Aorta (tissue), 5 donors: ENCODE data around the gene KCNMA1. TPM values are rescaled to one million over a fixed set of nuclear protein-coding genes. Genes with fewer than 3 reads are reported as not detected.
A peak's percentile ranks its signal among the peaks of the same experiment; 100 is the strongest.

ENCODE experiments used
- ATAC-seq: fragments of 200-7000 bp; cut with Tn5 transposase; one replicate; pipeline ENCODE4 v1.9.1; 2022; ENCODE audit warnings: moderate library complexity; ENCODE audit not compliant: low FRiP score
- DNase-seq, 2 donors: peaks; one replicate each; pipeline ENCODE4 v3.0.0-alpha.2; 2020
- H3K27ac ChIP-seq, 2 donors: one replicate each; pipeline ENCODE4 v1.5.1; 2013; ENCODE audit warnings: low read length in 2 of 2, mild to moderate bottlenecking in 2 of 2, moderate library complexity in 2 of 2, control low read depth in 1 of 2, inconsistent platforms in 1 of 2, low read depth in 1 of 2
- H3K27me3 ChIP-seq, 2 donors: one replicate each; pipeline ENCODE4 v1.6.1; 2013; ENCODE audit warnings: control low read depth in 1 of 2, low read length in 1 of 2, mild to moderate bottlenecking in 1 of 2, moderate library complexity in 1 of 2; ENCODE audit not compliant: insufficient read depth in 2 of 2, control insufficient read depth in 1 of 2
- H3K36me3 ChIP-seq, 2 donors: one replicate each; pipeline ENCODE4 v1.6.1; 2013; ENCODE audit warnings: control low read depth in 1 of 2, low read length in 1 of 2, mild to moderate bottlenecking in 1 of 2; ENCODE audit not compliant: insufficient read depth in 2 of 2, control insufficient read depth in 1 of 2
- H3K4me1 ChIP-seq, 2 donors: one replicate each; pipeline ENCODE4 v1.6.1; 2013; ENCODE audit warnings: low read length in 2 of 2, control low read depth in 1 of 2, mild to moderate bottlenecking in 1 of 2, moderate library complexity in 1 of 2; ENCODE audit not compliant: insufficient read depth in 2 of 2, control insufficient read depth in 1 of 2
- H3K4me3 ChIP-seq, 2 donors: one replicate each; pipeline ENCODE4 v1.5.1; 2013; ENCODE audit warnings: low read length in 2 of 2, control low read depth in 1 of 2, mild to moderate bottlenecking in 1 of 2
- H3K9me3 ChIP-seq: one replicate; pipeline ENCODE4 v1.6.1; 2013; ENCODE audit warnings: mild to moderate bottlenecking, low read length; ENCODE audit not compliant: control insufficient read depth
- WGBS, 2 donors: extraction: QIAGEN DNeasy Blood & Tissue Kit; methylation state at CpG; one replicate each; pipeline ENCODE4 v1.1.7; 2013; 5-methylcytosine and 5-hydroxymethylcytosine counted together
- intact Hi-C, 2 donors: fragments of 100-400 bp; cut with DNase I; formaldehyde crosslinking; loops; one replicate each; pipeline versions ENCODE4 v1.14.2 to v1.15.0; 2022
- polyA plus RNA-seq, 2 donors: library from polyadenylated mRNA; stranded (reverse); fragments of 200-250 nt; gene quantifications; one replicate each; pipeline ENCODE4 v1.2.3, GENCODE V29; 2013
- total RNA-seq, 2 donors: library from RNA; stranded (reverse); fragmentation: NEBNext Ultra II Directional; extraction: Animal tissue kit (Norgen Biotek cat#: 25700); gene quantifications; one replicate each; pipeline ENCODE4 v1.2.1, GENCODE V29; 2021
- donor health status: healthy with polysubstance abuse.
- donor health status: Bipolar disorder and iron deficiency.
- donor health status: DM: no; HTN: no; CAD: no.
- donor health status: DM: no; HTN: no; CAD: no.
- donor health status: DM: yes; HTN: yes; CAD: no.

The KCNMA1 gene
- total and polyA plus RNA-seq, 4 donors, result 36.8 to 163 (median 125) TPM

DNA sequence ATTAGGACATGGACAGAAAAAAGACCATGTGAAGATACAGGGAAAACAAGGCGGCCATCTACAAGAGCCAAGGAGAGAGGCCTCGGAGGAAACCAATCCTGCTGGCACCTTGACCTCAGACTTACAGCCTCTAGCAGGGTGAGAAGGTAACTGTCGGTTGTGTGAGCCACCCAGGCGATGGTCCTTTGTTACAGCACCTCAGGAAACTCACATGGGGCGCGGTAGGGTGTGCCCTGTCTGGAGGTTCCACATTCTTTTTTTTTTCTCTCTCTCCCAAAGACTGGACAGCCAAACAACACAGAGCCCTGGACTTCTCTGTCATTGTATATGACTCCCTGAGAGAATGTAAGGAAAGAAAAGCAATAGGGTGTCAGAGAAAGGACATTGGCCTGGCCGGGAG is 163.2 kb downstream of the KCNMA1 start:
- H3K36me3 ChIP-seq, result no peaks in the 10 kb centered on the region
- intact Hi-C loops, result no loop called here
- no peaks in the 10 kb centered on the region for H3K9me3 ChIP-seq
- H3K4me3 ChIP-seq, result no peak overlapping the region
- H3K27me3 ChIP-seq, result no peaks in the 10 kb centered on the region
- no peak overlapping the region for H3K27ac ChIP-seq
- ATAC-seq (no peak), DNase-seq (no peak)
- H3K4me1 ChIP-seq, result peaks cover 0 to 4% of the 10 kb centered on the region in 2 donors
- WGBS, 2 donors, result 91 to 95% methylated on average over 7 of the region's 7 CpGs

DNA sequence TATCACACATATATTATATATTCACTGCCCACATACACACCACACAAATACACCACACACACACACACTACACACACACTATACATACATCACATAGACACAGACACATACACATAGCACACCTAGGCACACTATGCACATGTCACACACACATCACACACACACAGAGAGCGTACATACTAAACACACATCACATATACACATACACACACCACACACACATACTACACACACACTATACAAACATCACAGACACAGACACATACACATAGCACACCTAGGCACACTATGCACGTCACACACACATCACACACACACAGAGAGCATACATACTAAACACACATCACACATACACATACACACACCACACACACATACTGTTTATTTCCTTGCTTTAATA is 165.5 kb downstream of the KCNMA1 start:
- H3K27me3 ChIP-seq, result no peaks in the 10 kb centered on the region
- no peaks in the 10 kb centered on the region for H3K36me3 ChIP-seq
- 94 to 96% methylated on average over 2 of the region's 2 CpGs for WGBS, 2 donors
- H3K4me1 ChIP-seq, result no peaks in the 10 kb centered on the region
- ATAC-seq (no peak), DNase-seq (no peak)
- no peaks in the 10 kb centered on the region for H3K9me3 ChIP-seq
- intact Hi-C loops, result no loop called here
- no peak overlapping the region for H3K4me3 ChIP-seq
- H3K27ac ChIP-seq, result no peak overlapping the region

DNA sequence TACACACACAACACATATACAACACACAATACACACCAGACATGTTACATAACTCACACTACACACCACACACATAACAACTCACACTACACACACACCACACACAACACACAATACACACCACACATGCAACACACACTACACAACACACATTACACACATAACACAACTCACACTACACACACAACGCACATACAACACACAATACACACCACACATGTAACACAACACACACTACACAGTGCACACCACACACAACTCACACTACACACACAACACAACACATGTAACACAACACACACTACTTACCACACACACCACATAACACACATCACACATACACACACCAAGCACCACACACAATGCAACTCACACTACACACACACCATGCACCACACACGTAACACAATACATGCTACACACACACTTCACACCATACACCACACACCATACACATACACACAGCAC is 166.5 kb downstream of the KCNMA1 start:
- Histone ChIP-seq H3K27me3 (no peaks in the 10 kb centered on the region), H3K36me3 (no peaks in the 10 kb centered on the region), H3K27ac (no peak overlapping the region), H3K4me1 (no peaks in the 10 kb centered on the region), H3K9me3 (no peaks in the 10 kb centered on the region), H3K4me3 (no peak overlapping the region)
- DNase-seq, result no peak
- 98% methylated on average over 2 of the region's 2 CpGs for WGBS, 2 donors
- intact Hi-C loops, result no loop called here
- no peak for ATAC-seq

DNA sequence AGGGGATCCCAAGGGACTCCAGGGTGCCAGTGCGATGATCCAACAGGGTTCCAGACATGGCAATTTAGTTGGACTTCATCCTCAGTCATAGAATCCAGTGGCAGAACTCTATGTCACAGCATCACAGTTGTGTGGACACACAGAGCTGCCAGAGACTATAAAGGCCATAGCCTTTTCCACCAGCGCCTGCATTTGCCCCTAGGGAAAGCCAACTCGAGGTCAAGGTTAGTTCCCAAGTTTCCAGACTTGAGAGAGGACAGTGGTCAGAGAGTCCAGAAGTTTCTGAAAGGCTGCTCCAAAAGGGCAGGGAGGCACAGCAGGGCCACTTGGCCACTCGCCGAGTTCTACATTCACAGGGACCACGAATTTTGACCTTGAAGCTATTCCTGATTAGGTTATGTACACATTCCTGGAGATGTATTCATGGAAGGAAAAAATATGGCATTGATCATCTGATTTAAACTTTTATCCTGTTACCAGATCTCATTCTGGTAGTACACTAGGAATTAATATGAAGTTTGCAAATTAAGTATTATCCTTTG is 170.1 kb downstream of the KCNMA1 start:
- peaks cover 0 to 3% of the 10 kb centered on the region in 2 donors for H3K4me1 ChIP-seq
- ATAC-seq (no peak), DNase-seq (no peak)
- no peaks in the 10 kb centered on the region for H3K9me3 ChIP-seq
- no peaks in the 10 kb centered on the region for H3K36me3 ChIP-seq
- intact Hi-C loops, result no loop called here
- WGBS, 2 donors, result 62 to 67% methylated on average over 6 of the region's 6 CpGs
- H3K27me3 ChIP-seq, result no peaks in the 10 kb centered on the region
- H3K4me3 ChIP-seq, result no peak overlapping the region
- peak overlapping the region in 1 of 2 donors; percentile 26 for H3K27ac ChIP-seq

DNA sequence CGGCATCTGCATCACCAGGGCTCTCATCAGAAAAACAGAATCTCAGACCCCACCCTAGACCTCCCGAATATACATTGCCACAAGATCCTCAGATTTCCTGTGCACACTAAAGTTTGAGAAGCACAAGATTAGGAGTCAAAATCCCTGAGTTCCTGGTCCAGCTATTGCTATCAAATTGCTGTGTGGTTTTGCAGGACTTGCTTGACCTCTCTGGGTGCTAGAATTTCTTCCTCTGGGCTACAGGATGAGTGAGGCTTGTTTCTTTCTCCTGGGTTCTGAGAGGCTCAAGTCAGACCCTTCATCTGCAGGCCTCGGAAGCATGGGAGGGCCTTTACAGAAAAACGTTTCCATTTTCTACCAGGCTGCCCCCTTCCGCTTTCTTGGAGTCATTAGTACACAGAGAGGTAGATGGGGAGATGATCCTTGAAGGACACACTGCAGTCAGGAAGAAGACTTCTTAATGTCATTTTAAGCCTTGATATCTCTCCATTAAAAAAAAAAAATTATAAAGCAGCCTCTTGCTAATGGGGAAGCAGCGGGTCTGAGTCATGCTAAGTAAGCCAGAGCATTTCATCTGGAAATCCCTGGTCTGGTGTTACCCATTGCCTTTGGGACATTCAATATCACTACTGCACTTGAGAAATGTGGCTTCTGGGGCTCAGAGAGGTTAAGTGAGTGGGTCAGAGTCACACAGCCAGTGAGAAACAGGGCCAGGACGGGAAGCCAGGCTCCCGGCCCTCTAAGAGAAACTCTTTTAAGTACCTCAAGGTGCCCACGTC is 173.5 kb downstream of the KCNMA1 start:
- WGBS, 2 donors, result 60 to 68% methylated on average over 9 of the region's 9 CpGs
- H3K9me3 ChIP-seq, result no peaks in the 10 kb centered on the region
- H3K4me3 ChIP-seq, result no peak overlapping the region
- intact Hi-C loops, result no loop called here
- ATAC-seq, result no peak
- H3K36me3 ChIP-seq, result no peaks in the 10 kb centered on the region
- H3K27me3 ChIP-seq, result no peaks in the 10 kb centered on the region
- H3K27ac ChIP-seq, result peak overlapping the region; percentile 21 to 79
- no peak for DNase-seq
- peaks cover 0 to 5% of the 10 kb centered on the region in 2 donors for H3K4me1 ChIP-seq

DNA sequence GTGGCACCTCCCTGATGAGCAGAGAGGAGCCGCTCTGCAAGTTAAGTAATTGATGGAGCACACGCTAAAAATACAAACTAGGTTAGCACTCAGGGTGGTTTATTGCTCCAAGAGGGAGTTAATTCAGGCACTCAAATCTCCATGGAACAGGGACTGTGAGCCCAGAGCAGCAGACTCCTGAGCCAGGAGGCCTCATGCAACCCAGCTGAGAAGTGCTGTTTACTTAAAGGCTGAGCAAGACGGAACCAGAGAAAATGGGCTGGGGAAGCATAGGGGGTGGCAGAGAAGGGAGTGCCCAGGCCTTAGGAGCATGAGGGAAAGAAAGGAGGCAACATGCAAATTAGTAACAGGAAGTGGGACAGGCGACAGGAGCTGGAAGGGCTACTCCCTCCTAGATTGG is 174.1 kb downstream of the KCNMA1 start:
- intact Hi-C loops, result no loop called here
- 4 to 10% methylated on average over 4 of the region's 4 CpGs for WGBS, 2 donors
- no peak overlapping the region for H3K4me3 ChIP-seq
- no peak for DNase-seq
- ATAC-seq, result peak; percentile 46
- H3K36me3 ChIP-seq, result no peaks in the 10 kb centered on the region
- H3K27ac ChIP-seq, result no peak overlapping the region
- H3K9me3 ChIP-seq, result no peaks in the 10 kb centered on the region
- no peaks in the 10 kb centered on the region for H3K27me3 ChIP-seq
- H3K4me1 ChIP-seq, result peaks cover 2 to 5% of the 10 kb centered on the region in 2 donors

DNA sequence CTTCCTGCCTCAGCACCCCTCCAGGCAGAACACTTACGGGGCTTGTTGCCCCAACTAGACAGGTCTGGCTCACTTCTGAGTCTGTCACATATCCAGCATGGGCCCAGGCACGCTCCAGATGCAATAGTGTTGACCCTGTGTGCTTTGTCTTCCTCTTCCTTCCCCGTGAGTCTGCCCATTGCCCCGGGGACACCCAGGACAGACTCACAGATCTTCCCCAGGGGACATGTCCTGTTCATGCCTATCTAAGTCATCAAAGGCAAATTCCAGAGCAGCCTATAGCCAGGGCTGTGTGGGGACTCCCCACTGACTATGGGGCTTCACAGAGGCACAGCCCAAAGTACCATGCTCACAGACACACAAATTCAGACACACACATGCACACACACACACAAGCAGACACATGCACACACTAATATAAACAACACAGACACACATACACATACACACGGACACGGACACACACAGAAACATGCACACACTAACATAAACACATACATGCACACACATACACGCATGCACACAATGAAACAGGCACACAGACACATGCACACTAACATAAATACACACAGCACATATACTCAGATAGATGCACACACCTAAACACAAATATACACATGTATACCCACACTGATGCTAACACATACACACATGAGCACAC is 175.8 kb downstream of the KCNMA1 start:
- 77 to 83% methylated on average over 7 of the region's 7 CpGs for WGBS, 2 donors
- DNase-seq (no peak), ATAC-seq (no peak)
- no peaks in the 10 kb centered on the region for H3K36me3 ChIP-seq
- intact Hi-C loops, result no loop called here
- H3K27me3 ChIP-seq, result no peaks in the 10 kb centered on the region
- H3K9me3 ChIP-seq, result no peaks in the 10 kb centered on the region
- H3K27ac ChIP-seq, result no peak overlapping the region
- H3K4me3 ChIP-seq, result no peak overlapping the region
- peaks cover 2 to 5% of the 10 kb centered on the region in 2 donors for H3K4me1 ChIP-seq

DNA sequence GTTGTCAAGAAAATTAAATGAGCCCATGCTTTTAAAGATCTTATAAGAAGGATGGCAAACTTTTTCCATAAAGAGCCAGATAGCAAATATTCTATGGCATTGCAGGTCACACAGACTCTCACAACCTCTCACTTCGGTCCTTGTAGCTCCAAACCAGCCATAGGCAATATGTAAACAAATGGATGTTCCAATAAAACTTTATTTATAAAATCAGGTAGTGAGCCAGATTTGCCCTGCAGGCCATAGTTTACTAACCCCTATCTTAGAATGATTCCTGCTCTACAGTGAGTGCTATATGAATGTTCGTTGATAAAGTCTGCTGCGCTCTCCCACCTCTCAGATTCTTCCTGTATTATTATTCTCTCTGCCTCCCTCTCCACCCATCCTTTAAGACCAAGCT is 177.7 kb downstream of the KCNMA1 start:
- DNase-seq, result no peak
- no peaks in the 10 kb centered on the region for H3K9me3 ChIP-seq
- WGBS, 2 donors, result 97 to 98% methylated on average over 3 of the region's 3 CpGs
- H3K27me3 ChIP-seq, result no peaks in the 10 kb centered on the region
- no peaks in the 10 kb centered on the region for H3K36me3 ChIP-seq
- no peak overlapping the region for H3K4me3 ChIP-seq
- H3K27ac ChIP-seq, result no peak overlapping the region
- intact Hi-C loops, result no loop called here
- peaks cover 2% of the 10 kb centered on the region in 2 donors for H3K4me1 ChIP-seq
- no peak for ATAC-seq
